Glomerular endothelial cell (primary cell): ENCODE measurements around the gene AP2A2. TPM values are rescaled to one million over a fixed set of nuclear protein-coding genes. Genes with fewer than 3 reads are reported as not detected.
"Not testable (repeated sequence)": the region's sequence is repeated elsewhere in the genome, so short reads cannot be mapped to it uniquely, and the experiment has no call there.

Experiments used
- DNase-seq: peaks from one replicate; pipeline ENCODE4 v3.0.0-alpha.2; 2011; ENCODE audit warnings: low read depth, low spot score; ENCODE audit errors: extremely low read depth
- total RNA-seq: library from RNA; depleted of rRNA; stranded (reverse); fragments of >200 nt; gene quantifications from 2 replicates; pipeline ENCODE4 v1.2.3, GENCODE V29; 2015

The AP2A2 gene
- total RNA-seq, 1 donor from 2014 or later, result 129 TPM

- no peak for DNase-seq
Observed at GRCh38 chr11:952406-953385, 27.0 kb downstream of the AP2A2 start.

- no peak for DNase-seq
Observed at GRCh38 chr11:953512-953911, 27.8 kb downstream of the AP2A2 start.

- no peak for DNase-seq
Observed at GRCh38 chr11:954392-955153, 28.9 kb downstream of the AP2A2 start.

- DNase-seq, result no peak
Observed at GRCh38 chr11:955154-956063, 29.7 kb downstream of the AP2A2 start.

- no peak for DNase-seq
Observed at GRCh38 chr11:957212-957920, 31.7 kb downstream of the AP2A2 start.

GRCh38 chr11:958101-958500 lies 32.4 kb downstream of the AP2A2 start:
- DNase-seq, result no peak

- no peak for DNase-seq
Observed at GRCh38 chr11:959027-959426, 33.4 kb downstream of the AP2A2 start.

GRCh38 chr11:959608-960007 lies 33.9 kb downstream of the AP2A2 start:
- no peak for DNase-seq

- not testable (repeated sequence) for DNase-seq
Observed at GRCh38 chr11:961310-961920, 35.7 kb downstream of the AP2A2 start.

- DNase-seq, result no peak
Observed at GRCh38 chr11:961921-962320, 36.3 kb downstream of the AP2A2 start.

GRCh38 chr11:962688-963087 lies 37.0 kb downstream of the AP2A2 start:
- no peak for DNase-seq

- no peak for DNase-seq
Observed at GRCh38 chr11:963852-964251, 38.2 kb downstream of the AP2A2 start.

GRCh38 chr11:965206-965775 lies 39.6 kb downstream of the AP2A2 start:
- DNase-seq, result no peak

- no peak for DNase-seq
Observed at GRCh38 chr11:967995-968751, 42.5 kb downstream of the AP2A2 start.

GRCh38 chr11:968822-969221 lies 43.2 kb downstream of the AP2A2 start:
- no peak for DNase-seq

- no peak for DNase-seq
Observed at GRCh38 chr11:969651-970205, 44.1 kb downstream of the AP2A2 start.

GRCh38 chr11:970319-970871 lies 44.7 kb downstream of the AP2A2 start:
- DNase-seq, result no peak

GRCh38 chr11:971092-971690 lies 45.5 kb downstream of the AP2A2 start:
- DNase-seq, result no peak
